ENCODE results near the gene PGM5.

PGM5 gene

DNA sequence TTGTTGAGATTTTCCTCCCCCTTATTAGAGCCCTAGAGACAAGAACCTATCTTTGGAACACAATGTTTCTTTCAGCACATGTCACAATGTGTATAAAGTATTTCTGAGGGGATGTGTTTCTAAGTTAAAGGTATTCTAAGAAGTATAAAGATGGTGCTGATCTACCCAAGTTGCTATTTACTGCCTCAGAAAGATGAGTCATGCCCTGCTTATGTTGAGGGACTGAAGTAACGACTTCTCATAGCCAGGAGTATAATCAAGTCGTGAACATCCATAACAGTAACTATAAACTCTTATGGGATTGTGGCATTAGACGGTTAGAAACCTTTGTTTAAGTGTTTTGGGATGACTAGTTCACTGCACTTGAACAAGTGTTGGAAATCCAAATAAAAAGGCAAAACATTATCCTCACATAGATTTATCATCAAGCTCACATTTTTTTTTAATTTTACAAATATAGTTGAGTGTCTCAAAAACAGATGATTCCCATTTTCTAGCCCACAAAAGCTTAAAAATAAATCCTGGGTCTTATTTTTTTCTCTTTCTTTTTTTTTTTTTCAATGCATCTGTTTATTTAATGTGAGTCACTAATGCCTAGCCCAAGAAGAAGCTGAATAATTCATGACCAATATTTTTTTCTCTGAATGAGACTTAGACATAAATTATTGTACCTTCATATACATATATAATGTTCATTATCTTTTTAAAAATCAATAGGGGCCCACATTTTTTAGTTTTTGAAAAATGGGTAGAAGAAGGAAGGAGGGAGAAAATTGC, 196.5 kb downstream of the PGM5 start:
- no peaks in the 10 kb centered on the region for H3K36me3 ChIP-seq
- DNase-seq = no peak
- H3K4me3 ChIP-seq (ENCODE audit: low read depth, low read length) = no peak overlapping the region
- H3K27me3 ChIP-seq (ENCODE audit: insufficient read depth, low read depth, severe bottlenecking) = peaks cover 16% of the 10 kb centered on the region
- H3K9me3 ChIP-seq (ENCODE audit: severe bottlenecking) = no peaks in the 10 kb centered on the region
- TF ChIP-seq, protein P1, sequence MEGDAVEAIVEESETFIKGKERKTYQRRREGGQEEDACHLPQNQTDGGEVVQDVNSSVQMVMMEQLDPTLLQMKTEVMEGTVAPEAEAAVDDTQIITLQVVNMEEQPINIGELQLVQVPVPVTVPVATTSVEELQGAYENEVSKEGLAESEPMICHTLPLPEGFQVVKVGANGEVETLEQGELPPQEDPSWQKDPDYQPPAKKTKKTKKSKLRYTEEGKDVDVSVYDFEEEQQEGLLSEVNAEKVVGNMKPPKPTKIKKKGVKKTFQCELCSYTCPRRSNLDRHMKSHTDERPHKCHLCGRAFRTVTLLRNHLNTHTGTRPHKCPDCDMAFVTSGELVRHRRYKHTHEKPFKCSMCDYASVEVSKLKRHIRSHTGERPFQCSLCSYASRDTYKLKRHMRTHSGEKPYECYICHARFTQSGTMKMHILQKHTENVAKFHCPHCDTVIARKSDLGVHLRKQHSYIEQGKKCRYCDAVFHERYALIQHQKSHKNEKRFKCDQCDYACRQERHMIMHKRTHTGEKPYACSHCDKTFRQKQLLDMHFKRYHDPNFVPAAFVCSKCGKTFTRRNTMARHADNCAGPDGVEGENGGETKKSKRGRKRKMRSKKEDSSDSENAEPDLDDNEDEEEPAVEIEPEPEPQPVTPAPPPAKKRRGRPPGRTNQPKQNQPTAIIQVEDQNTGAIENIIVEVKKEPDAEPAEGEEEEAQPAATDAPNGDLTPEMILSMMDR (IDR thresholded peaks at IDR 0.05; ENCODE audit: low read depth, low read length) = no peak
- no peak overlapping the region for H3K27ac ChIP-seq

DNA sequence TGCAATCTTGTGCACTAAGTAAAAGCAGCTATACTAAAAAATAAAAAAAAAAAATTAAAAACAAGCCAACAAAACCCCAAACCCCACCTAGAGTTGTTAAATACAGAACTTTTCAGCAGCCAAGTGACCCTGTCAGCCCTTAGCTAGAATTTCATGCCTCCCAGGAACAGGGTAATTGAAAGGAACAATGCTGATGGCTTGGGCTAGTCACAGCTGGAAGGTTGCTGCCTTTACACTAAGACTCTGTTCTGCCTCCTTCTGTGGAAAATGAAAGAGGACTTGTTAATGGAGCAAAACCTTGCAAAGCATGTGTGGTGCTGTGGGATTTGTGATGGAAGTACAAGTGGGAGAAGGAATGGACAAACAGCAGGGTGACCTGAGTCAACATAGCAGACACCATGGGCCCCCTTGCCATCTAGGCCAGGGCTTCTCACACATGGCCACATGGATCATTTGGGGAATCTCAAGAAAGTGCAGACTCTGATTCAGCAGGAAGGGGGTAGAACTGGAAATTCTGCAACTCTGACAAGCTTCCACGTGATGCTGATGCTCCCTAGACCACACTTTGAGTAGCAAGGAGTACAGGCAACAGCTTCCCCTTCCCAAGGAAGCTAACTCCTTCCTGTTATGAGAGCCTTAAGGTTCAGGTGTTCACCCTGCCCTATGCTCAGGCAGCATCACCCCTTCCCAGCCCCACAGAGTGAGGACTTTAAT, 199.2 kb downstream of the PGM5 start:
- TF ChIP-seq, protein P1 (IDR thresholded peaks at IDR 0.05; ENCODE audit: low read depth, low read length) = no peak
- peaks cover 17% of the 10 kb centered on the region for H3K27me3 ChIP-seq (ENCODE audit: insufficient read depth, low read depth, severe bottlenecking)
- H3K36me3 ChIP-seq = no peaks in the 10 kb centered on the region
- no peaks in the 10 kb centered on the region for H3K9me3 ChIP-seq (ENCODE audit: severe bottlenecking)
- no peak overlapping the region for H3K27ac ChIP-seq
- DNase-seq = no peak
- no peak overlapping the region for H3K4me3 ChIP-seq (ENCODE audit: low read depth, low read length)

DNA sequence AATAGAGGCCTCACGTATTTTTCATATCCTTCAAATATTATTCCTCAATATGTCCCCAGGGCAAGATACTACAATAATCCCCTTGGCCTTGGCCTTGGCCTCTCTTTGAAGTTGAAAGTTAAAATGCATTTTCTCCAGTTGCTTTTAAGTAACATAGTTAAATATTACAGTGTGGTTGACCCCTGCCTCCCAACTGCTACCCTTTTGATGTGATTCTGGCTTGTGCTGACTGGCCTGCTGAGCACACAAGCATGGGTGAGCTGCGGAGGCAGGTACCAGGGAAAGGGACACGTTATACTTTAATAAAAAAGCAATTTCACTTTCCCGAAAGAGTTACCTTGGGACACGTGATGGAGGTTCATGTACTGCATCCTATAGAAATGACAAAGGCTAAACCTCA, 202.1 kb downstream of the PGM5 start:
- no peak for DNase-seq
- Histone ChIP-seq H3K36me3 (no peaks in the 10 kb centered on the region), H3K27ac (no peak overlapping the region), H3K4me3 (ENCODE audit: low read depth, low read length) (no peak overlapping the region), H3K9me3 (ENCODE audit: severe bottlenecking) (no peaks in the 10 kb centered on the region), H3K27me3 (ENCODE audit: insufficient read depth, low read depth, severe bottlenecking) (peaks cover 31% of the 10 kb centered on the region)
- TF ChIP-seq, protein P1 (IDR thresholded peaks at IDR 0.05; ENCODE audit: low read depth, low read length) = no peak

DNA sequence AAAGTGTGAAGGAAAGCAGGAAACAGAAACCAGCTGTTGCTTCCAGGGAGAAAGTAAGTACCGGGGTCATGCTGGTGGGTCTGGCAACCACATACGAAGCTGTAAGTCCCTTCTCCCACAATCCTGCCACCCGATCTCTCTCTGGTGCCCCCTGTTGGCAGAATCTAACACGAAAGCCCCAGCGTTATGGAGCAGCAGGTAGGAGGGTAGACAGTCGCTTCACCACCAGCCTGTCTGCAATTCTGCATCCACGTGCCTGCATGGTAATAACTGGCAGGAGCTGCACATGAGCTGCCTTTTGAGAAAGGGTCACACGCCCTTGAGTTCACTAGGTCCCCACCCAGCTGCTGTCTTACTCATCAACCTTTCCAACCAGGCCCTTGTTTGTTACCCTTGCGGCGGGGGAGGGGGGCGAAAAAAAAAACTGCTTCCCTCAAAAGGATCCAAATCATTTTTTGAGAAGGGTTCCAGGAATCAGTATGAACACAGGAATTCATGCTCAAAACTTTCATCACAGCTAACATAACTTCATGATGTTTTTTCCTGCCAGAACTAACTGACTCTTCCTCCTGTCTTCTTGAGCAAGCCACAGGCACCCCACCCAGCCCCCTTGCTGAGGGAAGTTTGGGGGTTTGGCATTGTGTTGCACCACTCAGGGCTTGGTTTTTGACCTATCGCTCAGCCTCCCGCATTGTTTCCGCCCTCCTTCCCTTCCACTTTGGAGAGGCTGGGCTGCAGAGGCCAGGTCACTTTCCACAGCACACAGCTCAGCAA, 203.8 kb downstream of the PGM5 start:
- H3K27ac ChIP-seq = no peak overlapping the region
- no peak overlapping the region for H3K4me3 ChIP-seq (ENCODE audit: low read depth, low read length)
- H3K9me3 ChIP-seq (ENCODE audit: severe bottlenecking) = no peaks in the 10 kb centered on the region
- peaks cover 37% of the 10 kb centered on the region for H3K27me3 ChIP-seq (ENCODE audit: insufficient read depth, low read depth, severe bottlenecking)
- TF ChIP-seq, protein P1 (IDR thresholded peaks at IDR 0.05; ENCODE audit: low read depth, low read length) = peak; percentile 64
- peak; percentile 43 for DNase-seq
- no peaks in the 10 kb centered on the region for H3K36me3 ChIP-seq

DNA sequence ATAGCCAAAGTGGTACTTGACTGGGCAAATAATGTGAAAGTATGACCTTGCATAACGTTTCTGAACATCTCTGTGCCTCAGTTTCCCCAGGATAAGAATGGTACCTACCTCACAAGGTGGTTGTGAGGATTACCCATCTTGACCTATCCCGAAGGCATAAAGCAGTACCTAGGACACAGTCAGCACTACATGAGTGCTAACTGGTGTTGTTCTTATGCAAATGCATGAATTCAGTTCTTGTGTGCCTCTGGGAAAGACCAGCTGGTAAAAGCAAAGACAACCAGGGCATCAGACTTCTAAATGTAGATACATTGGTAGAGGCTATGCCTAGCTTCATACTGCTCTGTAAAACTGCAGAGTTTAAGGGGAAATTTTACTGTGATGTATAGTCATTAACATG, 206.1 kb downstream of the PGM5 start:
- no peaks in the 10 kb centered on the region for H3K9me3 ChIP-seq (ENCODE audit: severe bottlenecking)
- TF ChIP-seq, protein P1 (IDR thresholded peaks at IDR 0.05; ENCODE audit: low read depth, low read length) = no peak
- peaks cover 34% of the 10 kb centered on the region for H3K27me3 ChIP-seq (ENCODE audit: insufficient read depth, low read depth, severe bottlenecking)
- no peak for DNase-seq
- no peak overlapping the region for H3K4me3 ChIP-seq (ENCODE audit: low read depth, low read length)
- H3K27ac ChIP-seq = no peak overlapping the region
- no peaks in the 10 kb centered on the region for H3K36me3 ChIP-seq
